ENCODE measurements around the gene LDB1.

Gene LDB1

GRCh38 chr10:102113261-102113955 lies 6.8 kb downstream of the LDB1 start:
- DNase-seq (ENCODE audit: low read depth): no peak

GRCh38 chr10:102112210-102112817 lies 7.9 kb downstream of the LDB1 start:
- DNase-seq (ENCODE audit: low read depth): no peak

GRCh38 chr10:102111276-102111675 lies 8.9 kb downstream of the LDB1 start:
- DNase-seq (ENCODE audit: low read depth): no peak

GRCh38 chr10:102109166-102110116 lies 10.7 kb downstream of the LDB1 start:
- no peak for DNase-seq (ENCODE audit: low read depth)

GRCh38 chr10:102106998-102107397 lies 13.2 kb downstream of the LDB1 start:
- no peak for DNase-seq (ENCODE audit: low read depth)

- no peak for DNase-seq (ENCODE audit: low read depth)
These were observed 17.7 kb downstream of the LDB1 start for GRCh38 chr10:102102421-102102820.

GRCh38 chr10:102101152-102101551 lies 19.0 kb downstream of the LDB1 start:
- no peak for DNase-seq (ENCODE audit: low read depth)

GRCh38 chr10:102096449-102096848 lies 23.7 kb downstream of the LDB1 start:
- no peak for DNase-seq (ENCODE audit: low read depth)

- no peak for DNase-seq (ENCODE audit: low read depth)
These were observed 29.4 kb downstream of the LDB1 start for GRCh38 chr10:102090772-102091171.

GRCh38 chr10:102086196-102086595 lies 34.0 kb downstream of the LDB1 start:
- DNase-seq (ENCODE audit: low read depth): no peak

GRCh38 chr10:102085336-102085735 lies 34.8 kb downstream of the LDB1 start:
- no peak for DNase-seq (ENCODE audit: low read depth)

- no peak for DNase-seq (ENCODE audit: low read depth)
These were observed 36.6 kb downstream of the LDB1 start for GRCh38 chr10:102083541-102083940.

GRCh38 chr10:102072673-102073527 lies 47.3 kb downstream of the LDB1 start:
- peak; percentile 52 for DNase-seq (ENCODE audit: low read depth)

- DNase-seq (ENCODE audit: low read depth): no peak
These were observed 51.1 kb downstream of the LDB1 start for GRCh38 chr10:102069071-102069470.

GRCh38 chr10:102068216-102068615 lies 52.0 kb downstream of the LDB1 start:
- DNase-seq (ENCODE audit: low read depth): no peak

GRCh38 chr10:102067091-102067916 lies 52.9 kb downstream of the LDB1 start:
- no peak for DNase-seq (ENCODE audit: low read depth)

- no peak for DNase-seq (ENCODE audit: low read depth)
These were observed 53.6 kb downstream of the LDB1 start for GRCh38 chr10:102066399-102067088.

GRCh38 chr10:102065561-102066398 lies 54.4 kb downstream of the LDB1 start:
- no peak for DNase-seq (ENCODE audit: low read depth)

- DNase-seq (ENCODE audit: low read depth): peak; percentile 70
These were observed 55.2 kb downstream of the LDB1 start, which contains the start of gene HPS6 for GRCh38 chr10:102064868-102065560. Gene HPS6, plus strand, starts transcription at chr10:102065349. Its CDS starts 126 bp downstream, at chr10:102065475.

Measured in stimulated activated CD8-positive, alpha-beta memory T cell treated with anti-CD3 and anti-CD28 coated beads, Interleukin-15, amount 100 ng/mL, for 24 hours (primary cell).